Measurements from ENCODE around the gene PRDM12. TPM values are rescaled to one million over a fixed set of nuclear protein-coding genes. Genes with fewer than 3 reads are reported as not detected.

Gene PRDM12
- total and polyA plus RNA-seq, 2 experiments from 2014 or later = 0.11 TPM; not detected in 1

- peaks cover 15% of the 10 kb centered on the region for H3K27me3 Mint-ChIP-seq (ENCODE audit: insufficient read depth, low read depth, poor library complexity)
- DNase-seq (ENCODE audit: low spot score) = peak; percentile 95
- no peak overlapping the region for H2AFZ ChIP-seq
Measured at GRCh38 chr9:130689937-130690700, 25.7 kb downstream of the PRDM12 start.

GRCh38 chr9:130692321-130692720, 27.9 kb downstream of the PRDM12 start:
- peaks cover 22% of the 10 kb centered on the region for H3K36me3 ChIP-seq (ENCODE audit: insufficient read depth)
- H3K4me3 ChIP-seq = peak overlapping the region; percentile 97
- H3K4me1 Mint-ChIP-seq = peaks cover 50% of the 10 kb centered on the region
- H3K4me3 Mint-ChIP-seq = peak overlapping the region; percentile 97
- peaks cover 15% of the 10 kb centered on the region for H3K4me1 ChIP-seq (ENCODE audit: insufficient read depth)
- H4K20me1 ChIP-seq (replicated peaks; ENCODE audit: insufficient read depth) = peaks cover 20% of the 10 kb centered on the region
- no peaks in the 10 kb centered on the region for H3K9me2 ChIP-seq (ENCODE audit: insufficient read depth)
- no peak overlapping the region; the same call in 1 of the 2 replicates for H3K27ac Mint-ChIP-seq
- DNase-seq (ENCODE audit: low spot score) = peak; percentile 97
- H3K79me2 ChIP-seq (replicated peaks; ENCODE audit: insufficient read depth) = peaks cover 37% of the 10 kb centered on the region
- peaks cover 29% of the 10 kb centered on the region for H3K36me3 Mint-ChIP-seq (ENCODE audit: low read depth)
- H3K27me3 ChIP-seq (ENCODE audit: insufficient read depth) = no peaks in the 10 kb centered on the region
- no peak overlapping the region for H3K27ac ChIP-seq (ENCODE audit: low read depth)
- peak overlapping the region; percentile 91 for H3K4me2 ChIP-seq
- H2AFZ ChIP-seq = peak overlapping the region; percentile 97
- no peaks in the 10 kb centered on the region for H3K9me3 Mint-ChIP-seq
- H3F3A ChIP-seq (replicated peaks; ENCODE audit: low read depth) = peaks cover 8% of the 10 kb centered on the region; the same call in 1 of the 2 replicates
- peaks cover 14% of the 10 kb centered on the region for H3K27me3 Mint-ChIP-seq (ENCODE audit: insufficient read depth, low read depth, poor library complexity)
- TF ChIP-seq EZH2 (IDR thresholded peaks at IDR 0.05; ENCODE audit: low read depth, unreplicated experiment) (no peak), CREB1 (CRISPR knock-in tag; IDR thresholded peaks at IDR 0.05; ENCODE audit: low read depth) (peak; percentile 42), ZNF114 (CRISPR knock-in tag; IDR thresholded peaks at IDR 0.05) (no peak), POLR2AphosphoS5 (IDR thresholded peaks at IDR 0.05; ENCODE audit: low read depth) (peak; percentile 24; the same call in 1 of the 2 replicates), JUNB (IDR thresholded peaks at IDR 0.05; ENCODE audit: unreplicated experiment) (no peak), CTCF (conservative IDR thresholded peaks at IDR 0.05; ENCODE audit: low read depth in 2 of 2) (peak; percentile 72 to 90)
- ATAC-seq = peak; percentile 84

More at GRCh38 chr9:130689937-130690700, 25.7 kb downstream of the PRDM12 start:
- peaks cover 4% of the 10 kb centered on the region for H4K20me1 ChIP-seq (replicated peaks; ENCODE audit: insufficient read depth)
- no peaks in the 10 kb centered on the region for H3K27me3 ChIP-seq (ENCODE audit: insufficient read depth)
- H3K9me2 ChIP-seq (ENCODE audit: insufficient read depth) = no peaks in the 10 kb centered on the region
- peaks cover 15% of the 10 kb centered on the region for H3K79me2 ChIP-seq (replicated peaks; ENCODE audit: insufficient read depth)
- no peak overlapping the region for H3K4me3 ChIP-seq
- Mint-ChIP-seq H3K9me3 (peaks cover 7% of the 10 kb centered on the region; the same call in 1 of the 3 replicates), H3K4me3 (peak overlapping the region; percentile 39), H3K4me1 (peaks cover 34% of the 10 kb centered on the region), H3K27ac (peak overlapping the region; percentile 25; the same call in 1 of the 2 replicates), H3K36me3 (ENCODE audit: low read depth) (peaks cover 8% of the 10 kb centered on the region)
- peak; percentile 59 for ATAC-seq
- no peak for TF ChIP-seq NANOG (IDR thresholded peaks at IDR 0.05; ENCODE audit: borderline replicate concordance)
- TF ChIP-seq POLR2AphosphoS5 (IDR thresholded peaks at IDR 0.05; ENCODE audit: low read depth) = peak; percentile 84
- peak overlapping the region; percentile 35; the same call in 1 of the 2 replicates for H3K4me2 ChIP-seq
- 0 out of 2 replicates have a peak, but pooled peaks cover 3% of the 10 kb centered on the region for H3F3A ChIP-seq (replicated peaks; ENCODE audit: low read depth)
- H3K27ac ChIP-seq (ENCODE audit: low read depth) = no peak overlapping the region
- H3K36me3 ChIP-seq (ENCODE audit: insufficient read depth) = no peaks in the 10 kb centered on the region
- H3K4me1 ChIP-seq (ENCODE audit: insufficient read depth) = peaks cover 12% of the 10 kb centered on the region

- ATAC-seq = no peak
- peak overlapping the region; percentile 97 for H3K4me3 ChIP-seq
- H4K20me1 ChIP-seq (replicated peaks; ENCODE audit: insufficient read depth) = peaks cover 27% of the 10 kb centered on the region
- H3F3A ChIP-seq (replicated peaks; ENCODE audit: low read depth) = peaks cover 13% of the 10 kb centered on the region; the same call in 1 of the 2 replicates
- H3K27me3 Mint-ChIP-seq (ENCODE audit: insufficient read depth, low read depth, poor library complexity) = peaks cover 14% of the 10 kb centered on the region
- H3K27ac Mint-ChIP-seq = peak overlapping the region; percentile 11; the same call in 1 of the 2 replicates
- no peaks in the 10 kb centered on the region for H3K27me3 ChIP-seq (ENCODE audit: insufficient read depth)
- peak overlapping the region; percentile 97 for H2AFZ ChIP-seq
- H3K4me1 Mint-ChIP-seq = peaks cover 51% of the 10 kb centered on the region
- H3K4me3 Mint-ChIP-seq = peak overlapping the region; percentile 97
- peak overlapping the region; percentile 91 for H3K4me2 ChIP-seq
- H3K9me3 Mint-ChIP-seq = no peaks in the 10 kb centered on the region
- H3K4me1 ChIP-seq (ENCODE audit: insufficient read depth) = peaks cover 15% of the 10 kb centered on the region
- H3K9me2 ChIP-seq (ENCODE audit: insufficient read depth) = no peaks in the 10 kb centered on the region
- H3K79me2 ChIP-seq (replicated peaks; ENCODE audit: insufficient read depth) = peaks cover 41% of the 10 kb centered on the region
- peaks cover 29% of the 10 kb centered on the region for H3K36me3 ChIP-seq (ENCODE audit: insufficient read depth)
- peaks cover 36% of the 10 kb centered on the region for H3K36me3 Mint-ChIP-seq (ENCODE audit: low read depth)
- no peak for DNase-seq (ENCODE audit: low spot score)
- H3K27ac ChIP-seq (ENCODE audit: low read depth) = no peak overlapping the region
- no peak for TF ChIP-seq POLR2AphosphoS5 (IDR thresholded peaks at IDR 0.05; ENCODE audit: low read depth)
- TF ChIP-seq CTCF (conservative IDR thresholded peaks at IDR 0.05; ENCODE audit: low read depth in 2 of 2) = no peak
- no peak for TF ChIP-seq STAT1 (IDR thresholded peaks at IDR 0.05; ENCODE audit: unreplicated experiment)
- TF ChIP-seq NANOG (IDR thresholded peaks at IDR 0.05; ENCODE audit: borderline replicate concordance) = no peak
- no peak for TF ChIP-seq ZNF331 (CRISPR knock-in tag; IDR thresholded peaks at IDR 0.05; ENCODE audit: low read depth)
- TF ChIP-seq REST (IDR thresholded peaks at IDR 0.05; ENCODE audit: unreplicated experiment) = no peak
Measured at GRCh38 chr9:130693101-130693425, 28.7 kb downstream of the PRDM12 start.

Data from GM23338 (cell line).